Endodermal cell (in vitro differentiated cells): ENCODE data around the gene SLIT3. TPM values are rescaled to one million over a fixed set of nuclear protein-coding genes. Genes with fewer than 3 reads are reported as not detected.

ENCODE experiments used
- DNase-seq: peaks from one replicate; pipeline ENCODE4 v3.0.0-alpha.2; 2017
- H3K27ac ChIP-seq: 2 replicates; pipeline ENCODE4 v1.5.1; 2013; ENCODE audit warnings: mild to moderate bottlenecking, low read depth, low read length, moderate library complexity
- H3K27me3 ChIP-seq: 2 replicates; pipeline ENCODE4 v1.6.1; 2013; ENCODE audit warnings: mild to moderate bottlenecking, low read length, moderate library complexity; ENCODE audit not compliant: insufficient read depth, control insufficient read depth, poor library complexity, severe bottlenecking
- H3K36me3 ChIP-seq: 2 replicates; pipeline ENCODE4 v1.7.0; 2013; ENCODE audit warnings: mild to moderate bottlenecking, low read length, moderate library complexity; ENCODE audit not compliant: control insufficient read depth, insufficient read depth
- H3K4me1 ChIP-seq: one replicate; pipeline ENCODE4 v1.7.0; 2013; ENCODE audit warnings: low read length; ENCODE audit not compliant: control insufficient read depth, insufficient read depth
- H3K4me3 ChIP-seq: 2 replicates; pipeline ENCODE4 v1.5.1; 2013; ENCODE audit warnings: mild to moderate bottlenecking, low read length, moderate library complexity
- H3K9ac ChIP-seq: 2 replicates; pipeline ENCODE4 v1.6.1; 2013; ENCODE audit warnings: mild to moderate bottlenecking, low read length, moderate library complexity; ENCODE audit not compliant: poor library complexity, severe bottlenecking; ENCODE audit errors: extremely low read depth
- H3K9me3 ChIP-seq: 2 replicates; pipeline ENCODE4 v1.6.1; 2013; ENCODE audit warnings: mild to moderate bottlenecking, low read length, moderate library complexity; ENCODE audit not compliant: control insufficient read depth
- H3K27ac Mint-ChIP-seq: 2 replicates; pipeline ENCODE4 v1.8.0; 2020; ENCODE audit warnings: mixed read lengths
- H3K27me3 Mint-ChIP-seq: 2 replicates; pipeline ENCODE4 v1.8.0; 2021; ENCODE audit warnings: mild to moderate bottlenecking, mixed read lengths; ENCODE audit not compliant: insufficient read depth
- H3K36me3 Mint-ChIP-seq: 2 replicates; pipeline ENCODE4 v1.8.0; 2020; ENCODE audit warnings: low read depth, mixed read lengths
- H3K4me1 Mint-ChIP-seq: 2 replicates; pipeline ENCODE4 v1.8.0; 2020; ENCODE audit warnings: mixed read lengths
- H3K4me3 Mint-ChIP-seq: 2 replicates; pipeline ENCODE4 v1.8.0; 2020; ENCODE audit warnings: mild to moderate bottlenecking, moderate library complexity, mixed read lengths
- H3K9me3 Mint-ChIP-seq: 2 replicates; pipeline ENCODE4 v1.8.0; 2020; ENCODE audit warnings: mild to moderate bottlenecking, mixed read lengths
- WGBS, 2 experiments: methylation state at CpG; one replicate each; pipeline versions ENCODE4 v1.1.5 to v1.1.7; 2013; ENCODE audit warnings: missing lambda C conversion rate in 2 of 2, mixed read lengths in 1 of 2; ENCODE audit not compliant: insufficient coverage in 1 of 2, insufficient read length in 1 of 2; 5-methylcytosine and 5-hydroxymethylcytosine counted together
- total RNA-seq, 2 donors: library from RNA; stranded (reverse); fragmentation: NEBNext Ultra II Directional in 1 of 2; extraction: Animal tissue kit (Norgen Biotek cat#: 25700) in 1 of 2; gene quantifications; 2 replicates in 1 of 2; 3 replicates in 1 of 2; pipeline ENCODE4 v1.2.1, GENCODE V29; 2021
- TF ChIP-seq, protein P1 (sequence below): fragments of 200-600 bp; sonication (generic); conservative IDR thresholded peaks from 2 replicates; pipeline ENCODE4 v1.5.0; 2021; ENCODE audit warnings: antibody characterized with exemption, mild to moderate bottlenecking

The SLIT3 gene
- total RNA-seq, 2 donors from 2014 or later = 2.5 to 3.4 TPM

DNA sequence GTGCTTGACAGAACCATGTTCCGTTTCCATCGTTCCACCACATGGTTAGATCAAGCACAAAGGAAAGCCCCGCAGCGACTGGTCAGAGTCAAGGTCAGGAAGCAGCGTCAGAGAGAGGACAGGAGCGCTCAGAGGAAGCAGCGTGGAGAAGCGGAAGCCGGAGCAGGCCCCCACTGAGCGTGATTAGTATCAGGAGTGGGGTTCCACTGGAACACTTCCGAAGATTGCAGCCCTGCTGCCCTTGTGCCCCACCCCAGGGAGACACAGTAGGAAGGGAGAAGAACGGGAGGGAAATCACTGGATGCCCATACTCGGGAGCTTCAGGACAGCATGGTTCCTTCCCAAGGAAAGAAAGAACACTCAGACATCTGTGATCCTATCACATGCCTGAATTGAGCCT is 532.8 kb downstream of the SLIT3 start:
- no peak for DNase-seq
- Mint-ChIP-seq H3K4me3 (no peak overlapping the region), H3K9me3 (peaks cover 8% of the 10 kb centered on the region), H3K36me3 (no peaks in the 10 kb centered on the region), H3K27ac (no peak overlapping the region), H3K4me1 (no peaks in the 10 kb centered on the region), H3K27me3 (peaks cover 5% of the 10 kb centered on the region)
- WGBS, 2 experiments = 79 to 85% methylated on average over 4 to 13 of the region's 13 CpGs
- H3K4me1 ChIP-seq = no peaks in the 10 kb centered on the region
- TF ChIP-seq, protein P1, sequence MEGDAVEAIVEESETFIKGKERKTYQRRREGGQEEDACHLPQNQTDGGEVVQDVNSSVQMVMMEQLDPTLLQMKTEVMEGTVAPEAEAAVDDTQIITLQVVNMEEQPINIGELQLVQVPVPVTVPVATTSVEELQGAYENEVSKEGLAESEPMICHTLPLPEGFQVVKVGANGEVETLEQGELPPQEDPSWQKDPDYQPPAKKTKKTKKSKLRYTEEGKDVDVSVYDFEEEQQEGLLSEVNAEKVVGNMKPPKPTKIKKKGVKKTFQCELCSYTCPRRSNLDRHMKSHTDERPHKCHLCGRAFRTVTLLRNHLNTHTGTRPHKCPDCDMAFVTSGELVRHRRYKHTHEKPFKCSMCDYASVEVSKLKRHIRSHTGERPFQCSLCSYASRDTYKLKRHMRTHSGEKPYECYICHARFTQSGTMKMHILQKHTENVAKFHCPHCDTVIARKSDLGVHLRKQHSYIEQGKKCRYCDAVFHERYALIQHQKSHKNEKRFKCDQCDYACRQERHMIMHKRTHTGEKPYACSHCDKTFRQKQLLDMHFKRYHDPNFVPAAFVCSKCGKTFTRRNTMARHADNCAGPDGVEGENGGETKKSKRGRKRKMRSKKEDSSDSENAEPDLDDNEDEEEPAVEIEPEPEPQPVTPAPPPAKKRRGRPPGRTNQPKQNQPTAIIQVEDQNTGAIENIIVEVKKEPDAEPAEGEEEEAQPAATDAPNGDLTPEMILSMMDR = no peak
- H3K9me3 ChIP-seq = no peaks in the 10 kb centered on the region
- no peak overlapping the region for H3K4me3 ChIP-seq
- no peak overlapping the region for H3K9ac ChIP-seq
- no peak overlapping the region for H3K27ac ChIP-seq
- H3K36me3 ChIP-seq = no peaks in the 10 kb centered on the region
- H3K27me3 ChIP-seq = no peaks in the 10 kb centered on the region

DNA sequence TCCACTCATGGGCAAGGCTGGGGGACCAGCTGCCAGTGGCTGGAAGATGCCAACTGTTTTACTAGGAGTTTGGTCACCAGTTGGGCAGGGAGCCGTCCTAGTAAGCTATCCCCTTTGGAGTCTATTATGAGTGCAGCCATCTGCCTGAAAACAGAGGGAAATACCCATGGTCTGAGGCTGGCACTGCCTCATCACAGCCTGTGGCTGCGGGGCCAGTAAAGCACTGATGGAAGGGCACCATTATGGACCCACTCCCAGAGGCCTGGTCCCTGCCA is 534.6 kb downstream of the SLIT3 start:
- no peak overlapping the region for H3K4me3 ChIP-seq
- DNase-seq = no peak
- H3K9me3 Mint-ChIP-seq = peaks cover 8% of the 10 kb centered on the region
- H3K4me3 Mint-ChIP-seq = no peak overlapping the region
- no peaks in the 10 kb centered on the region for H3K36me3 Mint-ChIP-seq
- no peaks in the 10 kb centered on the region for H3K9me3 ChIP-seq
- no peak overlapping the region for H3K27ac ChIP-seq
- H3K27me3 Mint-ChIP-seq = no peaks in the 10 kb centered on the region
- H3K4me1 ChIP-seq = no peaks in the 10 kb centered on the region
- no peaks in the 10 kb centered on the region for H3K27me3 ChIP-seq
- TF ChIP-seq, protein P1 = no peak
- H3K36me3 ChIP-seq = no peaks in the 10 kb centered on the region
- no peak overlapping the region for H3K9ac ChIP-seq
- WGBS, 2 experiments = 75 to 93% methylated on average over 1 to 2 of the region's 2 CpGs
- no peaks in the 10 kb centered on the region for H3K4me1 Mint-ChIP-seq
- no peak overlapping the region for H3K27ac Mint-ChIP-seq

DNA sequence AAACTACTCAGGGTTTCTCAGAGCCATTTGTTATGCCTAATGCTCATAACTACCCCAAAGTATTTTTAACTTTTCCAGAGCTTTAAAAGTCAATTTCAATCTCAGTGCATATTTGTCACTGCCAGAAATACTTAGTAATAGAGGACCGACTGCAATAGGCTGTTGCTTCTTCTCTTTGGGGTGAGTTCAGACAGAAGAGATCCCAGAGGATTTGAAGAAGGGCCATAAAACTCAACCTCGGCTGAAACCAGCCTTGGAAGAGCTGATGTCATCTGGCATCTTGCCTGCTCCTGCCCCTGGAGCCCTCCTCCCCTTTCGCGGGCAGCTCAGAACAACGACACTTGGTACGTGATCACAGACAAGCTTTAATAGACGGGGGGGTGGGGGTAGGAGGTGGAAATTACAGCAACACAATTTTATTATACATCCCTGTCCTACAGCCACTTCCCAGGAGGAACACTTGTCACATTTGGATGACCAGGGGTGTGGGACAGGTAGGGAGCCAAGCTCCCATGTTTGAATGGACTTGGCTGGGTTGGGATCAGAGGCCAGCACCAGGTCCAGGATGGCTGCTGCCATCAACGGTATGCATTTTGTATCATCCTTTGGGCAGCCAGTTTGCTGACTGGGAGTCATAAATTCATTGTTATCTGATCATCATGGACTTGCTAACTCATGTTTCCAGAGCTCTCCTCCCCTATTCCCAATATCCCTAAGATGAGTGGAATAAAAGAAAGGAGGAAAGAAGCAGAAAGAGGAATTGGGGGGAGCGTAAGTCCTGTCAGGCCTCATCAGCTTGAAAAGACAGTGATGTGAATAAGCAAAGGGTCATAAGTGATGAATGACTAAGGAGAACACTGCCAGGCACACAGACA is 535.2 kb downstream of the SLIT3 start:
- no peak overlapping the region for H3K4me3 Mint-ChIP-seq
- no peaks in the 10 kb centered on the region for H3K36me3 Mint-ChIP-seq
- H3K27ac Mint-ChIP-seq = no peak overlapping the region
- Histone ChIP-seq H3K4me3 (no peak overlapping the region), H3K36me3 (no peaks in the 10 kb centered on the region), H3K9ac (no peak overlapping the region), H3K27ac (no peak overlapping the region), H3K27me3 (no peaks in the 10 kb centered on the region), H3K4me1 (no peaks in the 10 kb centered on the region), H3K9me3 (no peaks in the 10 kb centered on the region)
- H3K4me1 Mint-ChIP-seq = no peaks in the 10 kb centered on the region
- H3K27me3 Mint-ChIP-seq = no peaks in the 10 kb centered on the region
- WGBS, 2 experiments = 95% methylated on average over 6 to 9 of the region's 9 CpGs
- H3K9me3 Mint-ChIP-seq = peaks cover 8% of the 10 kb centered on the region
- no peak for DNase-seq
- TF ChIP-seq, protein P1 = no peak
